ENCODE data around the gene MDM2.

DNA sequence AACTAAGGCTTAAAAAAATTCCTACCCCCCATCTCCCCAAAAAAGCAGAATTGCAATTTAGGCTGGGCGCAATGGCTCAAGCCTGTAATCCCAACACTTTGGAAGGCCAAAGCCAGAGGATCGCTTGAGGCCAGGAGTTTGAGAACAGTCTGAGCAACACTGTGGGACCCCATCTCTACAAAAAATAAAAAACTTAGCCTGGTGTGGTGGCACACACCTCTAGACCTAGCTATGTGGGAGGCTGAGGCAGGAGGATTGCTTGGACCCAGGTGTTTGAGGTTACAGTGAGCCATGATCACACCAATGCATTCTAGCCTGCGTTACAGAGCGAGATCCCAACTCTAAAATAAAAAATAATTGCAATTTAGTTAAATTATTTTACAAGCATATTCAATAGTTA lies 70.9 kb downstream of the MDM2 start:
- TF ChIP-seq EZH2 (optimal IDR thresholded peaks at IDR 0.05; ENCODE audit: low read depth, low read length) (no peak), EZH2phosphoT487 (IDR thresholded peaks at IDR 0.05; ENCODE audit: low read length) (no peak)
- TF ChIP-seq, protein P1, sequence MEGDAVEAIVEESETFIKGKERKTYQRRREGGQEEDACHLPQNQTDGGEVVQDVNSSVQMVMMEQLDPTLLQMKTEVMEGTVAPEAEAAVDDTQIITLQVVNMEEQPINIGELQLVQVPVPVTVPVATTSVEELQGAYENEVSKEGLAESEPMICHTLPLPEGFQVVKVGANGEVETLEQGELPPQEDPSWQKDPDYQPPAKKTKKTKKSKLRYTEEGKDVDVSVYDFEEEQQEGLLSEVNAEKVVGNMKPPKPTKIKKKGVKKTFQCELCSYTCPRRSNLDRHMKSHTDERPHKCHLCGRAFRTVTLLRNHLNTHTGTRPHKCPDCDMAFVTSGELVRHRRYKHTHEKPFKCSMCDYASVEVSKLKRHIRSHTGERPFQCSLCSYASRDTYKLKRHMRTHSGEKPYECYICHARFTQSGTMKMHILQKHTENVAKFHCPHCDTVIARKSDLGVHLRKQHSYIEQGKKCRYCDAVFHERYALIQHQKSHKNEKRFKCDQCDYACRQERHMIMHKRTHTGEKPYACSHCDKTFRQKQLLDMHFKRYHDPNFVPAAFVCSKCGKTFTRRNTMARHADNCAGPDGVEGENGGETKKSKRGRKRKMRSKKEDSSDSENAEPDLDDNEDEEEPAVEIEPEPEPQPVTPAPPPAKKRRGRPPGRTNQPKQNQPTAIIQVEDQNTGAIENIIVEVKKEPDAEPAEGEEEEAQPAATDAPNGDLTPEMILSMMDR (IDR thresholded peaks at IDR 0.05; ENCODE audit: low read length) = no peak
